HEK293 (cell line): ENCODE results near the gene CYP1A1.

ENCODE experiments used
- CTCF ChIA-PET: fragments of 350-600 bp; formaldehyde crosslinking; extraction: SDS; loops from one replicate; lab custom pipeline; 2021; ENCODE audit warnings: antibody characterized with exemption; lab: Yijun Ruan, JAX
- POLR2A ChIA-PET: fragments of 300-600 bp; formaldehyde crosslinking; extraction: SDS; loops from one replicate; lab custom pipeline; 2020; ENCODE audit warnings: antibody characterized with exemption, inconsistent platforms; lab: Yijun Ruan, JAX
- H3K27ac ChIP-seq: fragments of 200-500 bp; sonication (Bioruptor generic); 2 replicates; pipeline ENCODE4 v1.5.1; 2014; ENCODE audit warnings: low read depth, low read length, control low read depth, inconsistent platforms; ENCODE audit errors: extremely low read depth
- H3K36me3 ChIP-seq, 2 experiments: fragments of 200-500 bp in 1 of 2; sonication (Bioruptor generic) in 1 of 2; 1 replicate in 1 of 2; 2 replicates in 1 of 2; pipeline ENCODE4 v1.5.1; 2014 to 2017; ENCODE audit warnings: inconsistent platforms in 2 of 2, low read length in 2 of 2; ENCODE audit not compliant: control insufficient read depth in 2 of 2, insufficient read depth in 1 of 2
- H3K4me1 ChIP-seq: fragments of 200-500 bp; sonication (Bioruptor generic); 2 replicates; pipeline ENCODE4 v1.5.1; 2014; ENCODE audit warnings: mild to moderate bottlenecking, low read length, inconsistent platforms; ENCODE audit not compliant: control insufficient read depth, insufficient read depth
- H3K4me3 ChIP-seq: 2 replicates; pipeline ENCODE4 v1.5.1; 2011; ENCODE audit warnings: low read depth, mild to moderate bottlenecking, control low read depth, low read length, moderate library complexity
- H3K9me3 ChIP-seq: fragments of 200-500 bp; sonication (Bioruptor generic); 2 replicates; pipeline ENCODE4 v1.5.1; 2014; ENCODE audit warnings: low read depth, low read length, inconsistent platforms; ENCODE audit not compliant: control insufficient read depth, insufficient read depth
- HIC1 ChIP-seq: fragments of 450-650 bp; formaldehyde crosslinking; IDR thresholded peaks from 2 replicates; pipeline ENCODE4 v1.5.1; 2016; ENCODE audit warnings: missing biosample characterization, missing genetic modification characterization
- INSM2 ChIP-seq: fragments of 450-650 bp; formaldehyde crosslinking; IDR thresholded peaks from 2 replicates; pipeline ENCODE4 v1.5.1; 2016; ENCODE audit warnings: missing biosample characterization, missing genetic modification characterization
- KLF8 ChIP-seq: fragments of 450-650 bp; formaldehyde crosslinking; IDR thresholded peaks from 2 replicates; pipeline ENCODE4 v1.5.1; 2016; ENCODE audit warnings: missing biosample characterization, missing genetic modification characterization
- PRDM10 ChIP-seq: fragments of 450-650 bp; formaldehyde crosslinking; IDR thresholded peaks from 2 replicates; pipeline ENCODE4 v1.5.1; 2016; ENCODE audit warnings: missing biosample characterization, missing genetic modification characterization
- PRDM4 ChIP-seq: fragments of 450-650 bp; formaldehyde crosslinking; IDR thresholded peaks from 2 replicates; pipeline ENCODE4 v1.5.1; 2017; ENCODE audit warnings: missing biosample characterization, missing genetic modification characterization
- ZNF10 ChIP-seq: fragments of 450-650 bp; formaldehyde crosslinking; IDR thresholded peaks from 2 replicates; pipeline ENCODE4 v1.5.1; 2017; ENCODE audit warnings: missing biosample characterization, missing genetic modification characterization
- ZNF184 ChIP-seq: fragments of 450-650 bp; IDR thresholded peaks from 2 replicates; pipeline ENCODE4 v1.5.1; 2018; ENCODE audit warnings: missing biosample characterization, mild to moderate bottlenecking, missing genetic modification characterization
- ZNF202 ChIP-seq: fragments of 450-650 bp; formaldehyde crosslinking; IDR thresholded peaks from 2 replicates; pipeline ENCODE4 v1.5.1; 2016; ENCODE audit warnings: missing biosample characterization, missing genetic modification characterization, borderline replicate concordance
- ZNF335 ChIP-seq: fragments of 450-650 bp; formaldehyde crosslinking; conservative IDR thresholded peaks from 2 replicates; pipeline ENCODE4 v1.5.1; 2016; ENCODE audit warnings: missing biosample characterization, missing genetic modification characterization
- ZNF48 ChIP-seq: fragments of 450-650 bp; formaldehyde crosslinking; IDR thresholded peaks from 2 replicates; pipeline ENCODE4 v1.5.1; 2016; ENCODE audit warnings: missing biosample characterization, missing genetic modification characterization
- ZNF514 ChIP-seq: fragments of 450-650 bp; formaldehyde crosslinking; IDR thresholded peaks from 2 replicates; pipeline ENCODE4 v1.5.1; 2016; ENCODE audit warnings: missing biosample characterization, missing genetic modification characterization
- ZNF571 ChIP-seq: fragments of 450-650 bp; formaldehyde crosslinking; IDR thresholded peaks from 2 replicates; pipeline ENCODE4 v1.5.0; 2017; ENCODE audit warnings: missing biosample characterization, missing genetic modification characterization
- ZNF621 ChIP-seq: fragments of 450-650 bp; formaldehyde crosslinking; IDR thresholded peaks from 2 replicates; pipeline ENCODE4 v1.5.1; 2017; ENCODE audit warnings: missing biosample characterization, missing genetic modification characterization
- ZNF645 ChIP-seq: fragments of 450-650 bp; formaldehyde crosslinking; IDR thresholded peaks from 2 replicates; pipeline ENCODE4; 2016; ENCODE audit warnings: missing biosample characterization, missing genetic modification characterization
- ZNF664 ChIP-seq: fragments of 450-650 bp; formaldehyde crosslinking; IDR thresholded peaks from 2 replicates; pipeline ENCODE4 v1.5.1; 2016; ENCODE audit warnings: missing biosample characterization, missing genetic modification characterization
- ZNF747 ChIP-seq: fragments of 450-650 bp; formaldehyde crosslinking; IDR thresholded peaks from 2 replicates; pipeline ENCODE4 v1.5.1; 2016; ENCODE audit warnings: missing biosample characterization, missing genetic modification characterization
- ZNF843 ChIP-seq: fragments of 450-650 bp; formaldehyde crosslinking; IDR thresholded peaks from 2 replicates; pipeline ENCODE4 v1.5.1; 2016; ENCODE audit warnings: missing biosample characterization, missing genetic modification characterization
- ZSCAN30 ChIP-seq: fragments of 450-650 bp; IDR thresholded peaks from 2 replicates; pipeline ENCODE4 v1.5.1; 2018; ENCODE audit warnings: missing biosample characterization, mild to moderate bottlenecking, missing genetic modification characterization, moderate library complexity

Gene CYP1A1

GRCh38 chr15:74724570-74725224 lies 631 bp downstream of the CYP1A1 start:
- Histone ChIP-seq H3K4me3 (no peak overlapping the region), H3K27ac (no peak overlapping the region), H3K36me3 (no peaks in the 10 kb centered on the region), H3K9me3 (no peaks in the 10 kb centered on the region), H3K4me1 (no peaks in the 10 kb centered on the region; the same call in 1 of the 2 replicates)
- ChIA-PET CTCF (interaction anchor here (0.6 to 2.0 kb wide), 9 partner anchors 11 to 212 kb away, joined by 3 to 11 read pairs (median 3); no protein-coding TSS in a partner anchor), POLR2A (interaction anchor here (0.6 to 2.8 kb wide), 4 partner anchors 36 to 967 kb away, joined by 3 to 11 read pairs (median 4); no protein-coding TSS in a partner anchor)
- TF ChIP-seq PRDM10 (0 out of 2 replicates have a peak, but pooled peaks have one; percentile 47), ZNF48 (tag by site-specific recombination) (no peak), ZNF10 (tag by site-specific recombination) (peak; percentile 57), HIC1 (0 out of 2 replicates have a peak, but pooled peaks have one; percentile 4), ZNF747 (tag by site-specific recombination) (no peak)

- CTCF ChIA-PET = interaction anchor here (0.7 to 1.7 kb wide), 4 partner anchors 12 to 102 kb away, joined by 3 to 4 read pairs (median 4); no protein-coding TSS in a partner anchor
- POLR2A ChIA-PET = interaction anchor here (0.6 kb wide), 1 partner anchor 152 kb away, joined by 3 read pairs; no protein-coding TSS in a partner anchor
- Histone ChIP-seq H3K36me3 (no peaks in the 10 kb centered on the region), H3K4me3 (no peak overlapping the region), H3K27ac (no peak overlapping the region), H3K9me3 (no peaks in the 10 kb centered on the region), H3K4me1 (no peaks in the 10 kb centered on the region; the same call in 1 of the 2 replicates)
- 0 out of 2 replicates have a peak, but pooled peaks have one; percentile 54 for TF ChIP-seq ZNF184 (tag by site-specific recombination)
- no peak for TF ChIP-seq ZNF843 (tag by site-specific recombination)
- no peak for TF ChIP-seq ZNF514 (tag by site-specific recombination)
- TF ChIP-seq ZNF202 (tag by site-specific recombination) = no peak
- no peak for TF ChIP-seq ZNF571 (tag by site-specific recombination)
- TF ChIP-seq ZNF645 (tag by site-specific recombination) = no peak
- TF ChIP-seq ZSCAN30 (tag by site-specific recombination) = no peak
- 0 out of 2 replicates have a peak, but pooled peaks have one; percentile 49 for TF ChIP-seq KLF8
- TF ChIP-seq ZNF621 (tag by site-specific recombination) = no peak
- 0 out of 2 replicates have a peak, but pooled peaks have one; percentile 17 for TF ChIP-seq ZNF664 (tag by site-specific recombination)
- TF ChIP-seq ZNF335 (tag by site-specific recombination) = no peak
- TF ChIP-seq PRDM4 = no peak
- TF ChIP-seq INSM2 (tag by site-specific recombination) = no peak
These were observed 1.5 kb downstream of the CYP1A1 start for GRCh38 chr15:74723754-74724334.
